Activated B cell treated with CpG ODN at 0.5 μM for 24 hours (primary cell): ENCODE data around the gene VLDLR. TPM values are rescaled to one million over a fixed set of nuclear protein-coding genes. Genes with fewer than 3 reads are reported as not detected.

Source experiments
- ATAC-seq: fragments of 200-7000 bp; cut with Tn5 transposase; one replicate; pipeline ENCODE4 v1.10.0; 2021; ENCODE audit warnings: low read depth, mild to moderate bottlenecking, moderate library complexity
- CTCF ChIA-PET: fragments of 350-600 bp; sonication (Branson Sonifier 250); formaldehyde crosslinking; loops from one replicate; lab custom pipeline; 2021; ENCODE audit warnings: antibody characterized with exemption; lab: Charles Lee
- POLR2A ChIA-PET: fragments of 350-600 bp; sonication (Branson Sonifier 250); formaldehyde crosslinking; loops from one replicate; lab custom pipeline; 2021; ENCODE audit warnings: antibody characterized with exemption; lab: Charles Lee
- DNase-seq: peaks from one replicate; pipeline ENCODE4 v3.0.0; 2022
- H3K27ac Mint-ChIP-seq: one replicate; pipeline ENCODE4 v1.8.0; 2020; ENCODE audit warnings: mixed read lengths
- H3K27me3 Mint-ChIP-seq: one replicate; pipeline ENCODE4 v1.8.0; 2021; ENCODE audit warnings: mixed read lengths
- H3K36me3 Mint-ChIP-seq: one replicate; pipeline ENCODE4 v1.8.0; 2021; ENCODE audit warnings: low read depth, mixed read lengths
- H3K4me1 Mint-ChIP-seq: one replicate; pipeline ENCODE4 v1.8.0; 2021; ENCODE audit warnings: mixed read lengths
- H3K4me3 Mint-ChIP-seq: one replicate; pipeline ENCODE4 v1.8.0; 2020; ENCODE audit warnings: mild to moderate bottlenecking, mixed read lengths
- H3K9me3 Mint-ChIP-seq: one replicate; pipeline ENCODE4 v1.8.0; 2020; ENCODE audit warnings: mixed read lengths
- intact Hi-C: fragments of 100-400 bp; cut with micrococcal nuclease; formaldehyde crosslinking; loops from one replicate; pipeline ENCODE4 v1.15.1; 2024
- total RNA-seq: library from RNA; stranded (reverse); gene quantifications from 2 replicates; pipeline ENCODE4 v1.2.3, GENCODE V29; 2022
- TF ChIP-seq, protein P1 (sequence below): fragments of 200-600 bp; IDR thresholded peaks from one replicate; pipeline ENCODE4 v1.8.0; 2022; ENCODE audit warnings: antibody characterized with exemption, mild to moderate bottlenecking

Gene VLDLR
- total RNA-seq, 1 donor from 2014 or later: 1.3 TPM

DNA sequence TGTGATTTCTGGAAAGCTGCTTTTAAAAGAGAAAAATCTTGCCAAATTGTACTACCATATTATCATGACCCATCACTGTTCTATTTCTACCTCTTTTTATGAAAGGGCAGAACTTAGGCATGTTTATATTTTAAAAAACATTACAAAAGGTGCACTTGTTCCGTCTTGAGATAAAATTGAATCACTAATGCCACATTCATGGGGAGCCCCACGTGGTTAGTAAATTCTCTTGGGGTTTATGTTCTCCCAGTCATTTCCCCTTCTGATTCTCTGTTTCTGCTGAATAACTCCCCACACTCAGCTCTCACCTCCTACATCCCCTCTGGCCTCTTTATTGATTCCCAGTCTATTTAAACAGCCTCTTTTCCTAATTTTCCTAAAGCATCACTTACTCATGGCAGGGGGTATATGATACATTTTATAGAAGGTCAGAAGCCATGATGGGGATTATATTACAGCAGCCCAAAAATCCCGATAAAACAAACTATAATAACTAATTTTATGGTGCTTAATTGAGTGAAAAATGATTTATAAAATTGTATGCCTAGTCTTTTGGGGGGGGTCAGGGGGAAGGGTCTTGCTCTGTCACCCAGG lies 19.7 kb upstream of the VLDLR start:
- TF ChIP-seq, protein P1, sequence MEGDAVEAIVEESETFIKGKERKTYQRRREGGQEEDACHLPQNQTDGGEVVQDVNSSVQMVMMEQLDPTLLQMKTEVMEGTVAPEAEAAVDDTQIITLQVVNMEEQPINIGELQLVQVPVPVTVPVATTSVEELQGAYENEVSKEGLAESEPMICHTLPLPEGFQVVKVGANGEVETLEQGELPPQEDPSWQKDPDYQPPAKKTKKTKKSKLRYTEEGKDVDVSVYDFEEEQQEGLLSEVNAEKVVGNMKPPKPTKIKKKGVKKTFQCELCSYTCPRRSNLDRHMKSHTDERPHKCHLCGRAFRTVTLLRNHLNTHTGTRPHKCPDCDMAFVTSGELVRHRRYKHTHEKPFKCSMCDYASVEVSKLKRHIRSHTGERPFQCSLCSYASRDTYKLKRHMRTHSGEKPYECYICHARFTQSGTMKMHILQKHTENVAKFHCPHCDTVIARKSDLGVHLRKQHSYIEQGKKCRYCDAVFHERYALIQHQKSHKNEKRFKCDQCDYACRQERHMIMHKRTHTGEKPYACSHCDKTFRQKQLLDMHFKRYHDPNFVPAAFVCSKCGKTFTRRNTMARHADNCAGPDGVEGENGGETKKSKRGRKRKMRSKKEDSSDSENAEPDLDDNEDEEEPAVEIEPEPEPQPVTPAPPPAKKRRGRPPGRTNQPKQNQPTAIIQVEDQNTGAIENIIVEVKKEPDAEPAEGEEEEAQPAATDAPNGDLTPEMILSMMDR: no peak
- intact Hi-C loops: no loop called here
- Mint-ChIP-seq H3K27ac (no peak overlapping the region), H3K4me3 (no peak overlapping the region), H3K9me3 (no peaks in the 10 kb centered on the region), H3K36me3 (no peaks in the 10 kb centered on the region), H3K4me1 (no peaks in the 10 kb centered on the region), H3K27me3 (peaks cover 21% of the 10 kb centered on the region)
- DNase-seq (no peak), ATAC-seq (no peak)
- ChIA-PET POLR2A (no interaction called here), CTCF (no interaction called here)

DNA sequence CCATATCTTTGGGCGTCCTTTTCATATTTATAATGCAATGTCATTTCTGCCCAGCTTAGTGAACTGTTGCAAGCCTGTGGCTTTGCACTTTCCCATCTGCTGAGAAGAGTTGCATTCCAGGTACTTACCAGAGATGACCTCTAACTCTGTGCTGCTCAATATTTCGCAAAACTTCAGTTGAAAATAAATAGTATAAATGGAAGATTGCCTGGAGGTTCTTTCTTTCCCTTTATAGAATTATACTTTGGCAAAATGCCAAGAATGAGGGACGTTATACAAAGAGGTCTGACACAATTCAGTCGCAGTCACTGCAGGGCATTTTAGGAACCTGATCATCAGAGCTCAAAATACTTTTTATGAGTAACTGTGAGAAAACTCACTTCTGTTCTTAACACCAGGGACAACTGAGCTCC lies 18.9 kb upstream of the VLDLR start:
- ATAC-seq (no peak), DNase-seq (no peak)
- TF ChIP-seq, protein P1: no peak
- Mint-ChIP-seq H3K27ac (no peak overlapping the region), H3K36me3 (no peaks in the 10 kb centered on the region), H3K4me3 (no peak overlapping the region), H3K9me3 (no peaks in the 10 kb centered on the region), H3K27me3 (peaks cover 15% of the 10 kb centered on the region), H3K4me1 (no peaks in the 10 kb centered on the region)
- intact Hi-C loops: no loop called here
- POLR2A ChIA-PET: no interaction called here
- CTCF ChIA-PET: no interaction called here

DNA sequence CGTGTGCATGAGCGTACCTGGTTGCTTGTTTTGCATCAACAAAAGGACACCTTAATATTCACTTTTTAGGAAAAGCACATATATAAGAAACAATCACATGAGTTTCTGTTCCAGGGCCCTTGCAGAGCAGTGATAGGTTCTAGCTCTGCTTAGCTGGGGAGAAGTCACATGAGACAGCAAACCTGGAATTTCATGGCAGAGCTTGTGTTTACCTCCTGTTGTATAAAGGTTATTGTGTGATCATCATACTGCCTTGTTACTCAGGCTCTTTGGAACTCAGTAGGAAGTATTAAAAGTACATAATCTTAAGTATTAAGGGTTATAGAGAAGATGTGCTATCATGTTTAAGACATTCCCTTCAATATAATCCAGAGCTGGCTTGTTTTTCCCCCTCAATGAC lies 18.0 kb upstream of the VLDLR start:
- CTCF ChIA-PET: no interaction called here
- DNase-seq: no peak
- intact Hi-C loops: no loop called here
- H3K4me3 Mint-ChIP-seq: no peak overlapping the region
- no peaks in the 10 kb centered on the region for H3K9me3 Mint-ChIP-seq
- H3K27me3 Mint-ChIP-seq: peaks cover 13% of the 10 kb centered on the region
- no peaks in the 10 kb centered on the region for H3K36me3 Mint-ChIP-seq
- H3K4me1 Mint-ChIP-seq: no peaks in the 10 kb centered on the region
- H3K27ac Mint-ChIP-seq: no peak overlapping the region
- POLR2A ChIA-PET: no interaction called here
- no peak for ATAC-seq
- TF ChIP-seq, protein P1: no peak

DNA sequence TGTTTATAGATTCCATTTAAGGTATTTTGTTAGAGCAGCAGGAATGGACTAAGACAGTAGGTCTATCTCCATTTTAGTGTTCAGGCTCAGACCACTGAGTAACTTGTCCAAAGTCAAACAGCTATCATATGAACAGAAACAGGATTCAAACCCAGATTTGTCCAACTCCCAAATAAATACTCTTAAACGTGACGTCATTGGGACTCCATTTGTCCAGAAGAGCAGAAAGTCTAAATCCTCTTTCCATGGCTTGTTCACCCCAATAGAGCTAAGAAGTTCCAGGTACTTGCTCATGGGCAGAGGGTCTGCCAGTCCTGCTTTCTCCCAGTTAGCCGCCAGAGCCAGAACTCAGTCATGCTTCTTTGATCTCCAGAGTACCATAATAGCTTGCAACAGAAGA lies 16.3 kb upstream of the VLDLR start:
- CTCF ChIA-PET: no interaction called here
- TF ChIP-seq, protein P1: no peak
- Mint-ChIP-seq H3K36me3 (no peaks in the 10 kb centered on the region), H3K4me1 (no peaks in the 10 kb centered on the region), H3K9me3 (no peaks in the 10 kb centered on the region), H3K4me3 (no peak overlapping the region), H3K27me3 (peaks cover 10% of the 10 kb centered on the region), H3K27ac (no peak overlapping the region)
- ATAC-seq (no peak), DNase-seq (no peak)
- intact Hi-C loops: no loop called here
- POLR2A ChIA-PET: no interaction called here

DNA sequence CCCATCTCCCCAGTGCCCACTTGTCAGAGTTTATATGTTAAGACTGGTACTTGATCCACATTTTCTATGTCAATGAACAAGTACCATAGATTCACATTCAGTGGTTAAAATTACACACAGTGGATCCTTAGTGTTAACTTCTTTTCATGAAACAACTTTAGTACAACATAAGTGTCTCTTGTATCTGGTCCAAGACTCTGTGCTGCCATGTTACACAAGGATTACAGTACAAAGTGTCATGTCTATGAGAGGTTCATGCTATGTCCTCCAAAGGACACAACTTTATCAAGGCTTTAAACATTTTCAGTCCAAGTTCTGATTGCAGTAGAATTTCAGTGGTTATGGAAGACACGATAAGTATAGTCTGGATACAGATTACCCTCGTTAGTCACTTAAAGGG lies 13.3 kb upstream of the VLDLR start:
- Mint-ChIP-seq H3K4me3 (no peak overlapping the region), H3K36me3 (no peaks in the 10 kb centered on the region), H3K27ac (no peak overlapping the region), H3K27me3 (peaks cover 14% of the 10 kb centered on the region), H3K9me3 (no peaks in the 10 kb centered on the region), H3K4me1 (no peaks in the 10 kb centered on the region)
- CTCF ChIA-PET: no interaction called here
- no peak for DNase-seq
- intact Hi-C loops: no loop called here
- POLR2A ChIA-PET: no interaction called here
- no peak for ATAC-seq
- TF ChIP-seq, protein P1: no peak
